A549 (cell line): ENCODE measurements around the gene FEM1A.
"Not testable (repeated sequence)": the region's sequence is repeated elsewhere in the genome, so short reads cannot be mapped to it uniquely, and the experiment has no call there.

ENCODE experiments used
- CEBPB ChIP-seq, 2 experiments: fragments of >200 bp in 1 of 2; sonication (Bioruptor Twin) in 1 of 2; formaldehyde crosslinking in 1 of 2; IDR thresholded peaks; 2 replicates each; pipeline ENCODE4 v1.6.1; 2012 to 2016
- CHD2 ChIP-seq: fragments of 150-350 bp; IDR thresholded peaks from 2 replicates; pipeline ENCODE4 v1.6.1; 2014; ENCODE audit warnings: low read length; ENCODE audit not compliant: partially characterized antibody
- EHMT2 ChIP-seq: fragments of 200-600 bp; sonication (generic); IDR thresholded peaks from 2 replicates; pipeline ENCODE4 v1.6.1; 2016; ENCODE audit warnings: antibody characterized with exemption, low read depth, mild to moderate bottlenecking, moderate library complexity
- KDM1A ChIP-seq: fragments of 200-600 bp; sonication (generic); IDR thresholded peaks from 2 replicates; pipeline ENCODE4 v1.6.1; 2016; ENCODE audit warnings: low read depth, mild to moderate bottlenecking
- KDM5A ChIP-seq: fragments of 200-600 bp; sonication (generic); IDR thresholded peaks from 2 replicates; pipeline ENCODE4 v1.6.1; 2016; ENCODE audit warnings: antibody characterized with exemption, mild to moderate bottlenecking
- POLR2A ChIP-seq: IDR thresholded peaks from 2 replicates; pipeline ENCODE4 v1.6.1; 2012; ENCODE audit warnings: mild to moderate bottlenecking, low read length
- RAD21 ChIP-seq, 2 experiments: fragments of >200 bp in 1 of 2; sonication (Bioruptor Twin) in 1 of 2; formaldehyde crosslinking in 1 of 2; IDR thresholded peaks in 1 of 2; conservative IDR thresholded peaks in 1 of 2; 2 replicates in 1 of 2; 3 replicates in 1 of 2; pipeline ENCODE4 v1.6.1; 2012 to 2018; ENCODE audit warnings: inconsistent platforms in 1 of 2
- RCOR1 ChIP-seq: fragments of 150-350 bp; IDR thresholded peaks from 2 replicates; pipeline ENCODE4 v1.6.1; 2014; ENCODE audit warnings: antibody characterized with exemption, low read length, low read depth
- RFX5 ChIP-seq: fragments of 450-650 bp; IDR thresholded peaks from 2 replicates; pipeline ENCODE4 v1.7.1; 2014; ENCODE audit warnings: antibody characterized with exemption, mild to moderate bottlenecking, moderate library complexity
- SMC3 ChIP-seq: fragments of >200 bp; sonication (Bioruptor Twin); formaldehyde crosslinking; IDR thresholded peaks from 3 replicates; pipeline ENCODE4 v1.6.1; 2018; ENCODE audit warnings: inconsistent platforms
- TP53 ChIP-seq: fragments of 250-450 bp; sonication (Bioruptor Pico); IDR thresholded peaks from 2 replicates; pipeline ENCODE4 v1.5.0; 2021; ENCODE audit warnings: mild to moderate bottlenecking, moderate library complexity
- TF ChIP-seq, protein P1 (sequence below): fragments of >200 bp; sonication (Bioruptor Twin); formaldehyde crosslinking; IDR thresholded peaks from 3 replicates; pipeline ENCODE4 v1.5.1; 2016
- TF ChIP-seq, protein P2 (sequence below): fragments of 450-650 bp; IDR thresholded peaks from 2 replicates; pipeline ENCODE4 v1.6.1; 2014; ENCODE audit warnings: antibody characterized with exemption
- TF ChIP-seq, protein P3 (sequence below): IDR thresholded peaks from 2 replicates; pipeline ENCODE4 v1.6.1; 2012

DNA sequence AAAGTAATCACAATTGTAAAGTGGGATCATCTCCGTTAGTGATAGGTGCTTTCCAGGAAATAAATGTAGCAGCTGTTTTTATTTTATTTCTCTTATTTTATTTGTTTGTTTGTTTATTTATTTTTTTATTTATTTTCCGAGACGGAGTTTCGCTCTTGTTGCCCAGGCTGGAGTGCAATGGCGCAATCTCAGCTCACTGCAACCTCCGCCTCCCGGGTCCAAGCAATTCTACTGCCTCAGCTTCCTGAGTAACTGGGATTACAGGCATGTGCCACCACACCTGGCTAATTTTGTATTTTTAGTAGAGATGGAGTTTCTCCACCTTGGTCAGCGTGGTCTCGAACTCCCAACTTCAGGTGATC, 40.4 kb downstream of the FEM1A start:
- not testable (repeated sequence) for TF ChIP-seq EHMT2; POLR2A; RAD21 (conservative IDR thresholded peaks at IDR 0.05 in 1 of 2, IDR thresholded peaks at IDR 0.05 in 1 of 2); RFX5; TP53; SMC3; KDM1A; KDM5A; CHD2; CEBPB (IDR thresholded peaks at IDR 0.05); RCOR1
- TF ChIP-seq, protein P1, sequence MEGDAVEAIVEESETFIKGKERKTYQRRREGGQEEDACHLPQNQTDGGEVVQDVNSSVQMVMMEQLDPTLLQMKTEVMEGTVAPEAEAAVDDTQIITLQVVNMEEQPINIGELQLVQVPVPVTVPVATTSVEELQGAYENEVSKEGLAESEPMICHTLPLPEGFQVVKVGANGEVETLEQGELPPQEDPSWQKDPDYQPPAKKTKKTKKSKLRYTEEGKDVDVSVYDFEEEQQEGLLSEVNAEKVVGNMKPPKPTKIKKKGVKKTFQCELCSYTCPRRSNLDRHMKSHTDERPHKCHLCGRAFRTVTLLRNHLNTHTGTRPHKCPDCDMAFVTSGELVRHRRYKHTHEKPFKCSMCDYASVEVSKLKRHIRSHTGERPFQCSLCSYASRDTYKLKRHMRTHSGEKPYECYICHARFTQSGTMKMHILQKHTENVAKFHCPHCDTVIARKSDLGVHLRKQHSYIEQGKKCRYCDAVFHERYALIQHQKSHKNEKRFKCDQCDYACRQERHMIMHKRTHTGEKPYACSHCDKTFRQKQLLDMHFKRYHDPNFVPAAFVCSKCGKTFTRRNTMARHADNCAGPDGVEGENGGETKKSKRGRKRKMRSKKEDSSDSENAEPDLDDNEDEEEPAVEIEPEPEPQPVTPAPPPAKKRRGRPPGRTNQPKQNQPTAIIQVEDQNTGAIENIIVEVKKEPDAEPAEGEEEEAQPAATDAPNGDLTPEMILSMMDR: not testable (repeated sequence)
- TF ChIP-seq, protein P2, sequence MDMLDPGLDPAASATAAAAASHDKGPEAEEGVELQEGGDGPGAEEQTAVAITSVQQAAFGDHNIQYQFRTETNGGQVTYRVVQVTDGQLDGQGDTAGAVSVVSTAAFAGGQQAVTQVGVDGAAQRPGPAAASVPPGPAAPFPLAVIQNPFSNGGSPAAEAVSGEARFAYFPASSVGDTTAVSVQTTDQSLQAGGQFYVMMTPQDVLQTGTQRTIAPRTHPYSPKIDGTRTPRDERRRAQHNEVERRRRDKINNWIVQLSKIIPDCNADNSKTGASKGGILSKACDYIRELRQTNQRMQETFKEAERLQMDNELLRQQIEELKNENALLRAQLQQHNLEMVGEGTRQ: not testable (repeated sequence)
- TF ChIP-seq, protein P3, sequence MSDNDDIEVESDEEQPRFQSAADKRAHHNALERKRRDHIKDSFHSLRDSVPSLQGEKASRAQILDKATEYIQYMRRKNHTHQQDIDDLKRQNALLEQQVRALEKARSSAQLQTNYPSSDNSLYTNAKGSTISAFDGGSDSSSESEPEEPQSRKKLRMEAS: not testable (repeated sequence)
